Spleen (tissue), 11 donors: ENCODE measurements around the gene IL21R. TPM values are rescaled to one million over a fixed set of nuclear protein-coding genes. Genes with fewer than 3 reads are reported as not detected.

Source experiments
- DNase-seq: peaks from one replicate; pipeline ENCODE4 v3.0.0-alpha.2; 2020
- H3K27ac ChIP-seq, 8 donors: fragments of 200-600 bp; sonication (generic) in 7 of 8; 1 replicate in 4 of 8; 2 replicates in 4 of 8; pipeline versions ENCODE4 v1.5.0 to v1.8.0; 2016 to 2021; ENCODE audit warnings: inconsistent platforms in 4 of 8, mild to moderate bottlenecking in 4 of 8, moderate library complexity in 1 of 8
- H3K27me3 ChIP-seq, 7 donors: fragments of 200-600 bp; sonication (generic) in 6 of 7; replicated peaks in 1 of 7; 1 replicate in 4 of 7; 2 replicates in 3 of 7; pipeline versions ENCODE4 v1.5.0 to v1.8.0; 2016 to 2021; ENCODE audit warnings: inconsistent platforms in 3 of 7, mild to moderate bottlenecking in 1 of 7
- H3K36me3 ChIP-seq, 6 donors: fragments of 200-600 bp; sonication (generic) in 5 of 6; 1 replicate in 4 of 6; 2 replicates in 2 of 6; pipeline versions ENCODE4 v1.5.0 to v1.8.0; 2016 to 2021; ENCODE audit warnings: inconsistent platforms in 2 of 6
- H3K4me1 ChIP-seq, 6 donors: fragments of 200-600 bp; sonication (generic) in 5 of 6; 1 replicate in 3 of 6; 2 replicates in 3 of 6; pipeline versions ENCODE4 v1.5.0 to v1.8.0; 2016 to 2021; ENCODE audit warnings: inconsistent platforms in 3 of 6
- H3K4me3 ChIP-seq, 8 donors: fragments of 200-600 bp; sonication (generic) in 7 of 8; 1 replicate in 4 of 8; 2 replicates in 4 of 8; pipeline versions ENCODE4 v1.5.0 to v1.8.0; 2016 to 2021; ENCODE audit warnings: inconsistent platforms in 4 of 8, mild to moderate bottlenecking in 4 of 8, moderate library complexity in 2 of 8
- H3K9me3 ChIP-seq, 8 donors: fragments of 200-600 bp; sonication (generic) in 7 of 8; 1 replicate in 4 of 8; 2 replicates in 4 of 8; pipeline versions ENCODE4 v1.5.0 to v1.8.0; 2016 to 2021; ENCODE audit warnings: inconsistent platforms in 4 of 8
- CTCF ChIP-seq, 11 experiments: fragments of 200-600 bp in 7 of 11; fragments of 450-650 bp in 4 of 11; sonication (generic) in 4 of 11; IDR thresholded peaks in 8 of 11; conservative IDR thresholded peaks in 3 of 11; 1 replicate in 7 of 11; 2 replicates in 4 of 11; pipeline versions ENCODE4 v1.4.0 to v1.8.0; 2016 to 2021; ENCODE audit warnings: antibody characterized with exemption in 11 of 11, inconsistent platforms in 4 of 11, mild to moderate bottlenecking in 1 of 11
- POLR2A ChIP-seq, 3 donors: fragments of 450-650 bp; IDR thresholded peaks; one replicate each; pipeline ENCODE4 v1.5.1; 2017; ENCODE audit warnings: antibody characterized with exemption in 3 of 3, mild to moderate bottlenecking in 1 of 3
- POLR2AphosphoS5 ChIP-seq, 3 donors: sonication (generic); formaldehyde crosslinking; IDR thresholded peaks; one replicate each; pipeline ENCODE4 v1.5.1; 2017; ENCODE audit warnings: antibody characterized with exemption in 3 of 3
- WGBS, 5 donors: extraction: QIAGEN DNeasy Blood & Tissue Kit in 3 of 5; methylation state at CpG; one replicate each; pipeline versions ENCODE4 v1.1.5 to v1.1.7; 2013 to 2018; 5-methylcytosine and 5-hydroxymethylcytosine counted together
- intact Hi-C: fragments of 100-400 bp; cut with DNase I; formaldehyde crosslinking; loops from one replicate; pipeline ENCODE4 v1.15.0; 2023; ENCODE audit warnings: low total_unique reads
- polyA plus RNA-seq, 3 donors: library from polyadenylated mRNA; stranded (reverse); fragments of 200-250 nt; gene quantifications; one replicate each; pipeline ENCODE4 v1.2.1, GENCODE V29; 2013
- total RNA-seq, 7 donors: library from RNA; depleted of rRNA in 3 of 7; stranded (reverse); fragments of >200 nt in 3 of 7; fragmentation: NEBNext Ultra II Directional in 4 of 7; extraction: Animal tissue kit (Norgen Biotek cat#: 25700) in 4 of 7; gene quantifications; one replicate each; pipeline versions ENCODE4 v1.1.0 to v1.2.1, GENCODE V29; 2016 to 2021
- donor health status: healthy with polysubstance abuse.
- donor health status: DM: no; HTN: no; CAD: no; lungs with moderate emphysema.
- donor health status: DM: no; HTN: no; CAD: no.
- donor health status: Bipolar disorder and iron deficiency.
- donor health status: healthy.
- donor health status: DM: no; HTN: no; CAD: no.
- donor health status: DM: yes; HTN: yes; CAD: no.

Gene IL21R
- total and polyA plus RNA-seq, 10 donors: 2.7 to 19.7 (median 12.0) TPM

DNA sequence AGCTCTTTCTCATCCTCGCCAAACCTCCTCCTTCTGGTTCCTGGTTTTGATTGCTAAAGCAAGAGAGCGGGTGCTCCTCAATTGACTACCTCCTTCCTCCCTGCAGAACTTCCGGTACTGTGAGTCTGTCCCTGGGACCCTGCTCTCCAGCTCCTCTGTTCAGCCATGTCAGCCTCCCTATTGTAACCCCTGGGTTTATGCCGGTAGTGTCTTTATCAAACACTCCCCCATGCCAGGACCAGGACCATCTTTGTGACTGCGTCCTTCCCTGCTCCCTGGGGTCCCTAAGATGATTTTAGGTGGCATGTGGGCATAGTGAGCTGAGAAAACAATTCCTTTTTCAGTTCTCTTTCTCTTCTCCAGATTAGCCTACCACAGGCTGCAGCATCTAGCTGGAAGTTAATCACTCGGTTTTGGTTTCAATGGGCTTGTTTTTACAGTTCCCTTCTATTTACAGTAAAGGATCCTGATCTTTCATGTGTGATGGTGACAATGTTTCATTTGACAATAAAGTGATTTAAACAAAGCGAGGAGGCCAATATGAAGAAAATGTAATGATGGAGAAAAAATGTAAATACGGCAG lies 27.7 kb upstream of the IL21R start:
- Histone ChIP-seq H3K27ac (peak overlapping the region; percentile 28 to 83 (median 72)), H3K4me1 (peaks cover 37 to 78% (median 56%) of the 10 kb centered on the region in 6 donors), H3K9me3 (peaks cover 0 to 9% (median 0%) of the 10 kb centered on the region in 8 donors), H3K36me3 (no peaks in the 10 kb centered on the region), H3K27me3 (no peaks in the 10 kb centered on the region), H3K4me3 (peak overlapping the region in 1 of 8 donors; percentile 38)
- peak; percentile 42 for DNase-seq
- TF ChIP-seq CTCF (IDR thresholded peaks at IDR 0.05 in 8 of 11, conservative IDR thresholded peaks at IDR 0.05 in 3 of 11): no peak
- WGBS, 5 donors: 39 to 46% (median 41%) methylated on average over 8 of the region's 8 CpGs
- intact Hi-C loops: loop anchor here (10.0 kb wide), 1 partner anchor 80 kb away; no protein-coding TSS in a partner anchor

DNA sequence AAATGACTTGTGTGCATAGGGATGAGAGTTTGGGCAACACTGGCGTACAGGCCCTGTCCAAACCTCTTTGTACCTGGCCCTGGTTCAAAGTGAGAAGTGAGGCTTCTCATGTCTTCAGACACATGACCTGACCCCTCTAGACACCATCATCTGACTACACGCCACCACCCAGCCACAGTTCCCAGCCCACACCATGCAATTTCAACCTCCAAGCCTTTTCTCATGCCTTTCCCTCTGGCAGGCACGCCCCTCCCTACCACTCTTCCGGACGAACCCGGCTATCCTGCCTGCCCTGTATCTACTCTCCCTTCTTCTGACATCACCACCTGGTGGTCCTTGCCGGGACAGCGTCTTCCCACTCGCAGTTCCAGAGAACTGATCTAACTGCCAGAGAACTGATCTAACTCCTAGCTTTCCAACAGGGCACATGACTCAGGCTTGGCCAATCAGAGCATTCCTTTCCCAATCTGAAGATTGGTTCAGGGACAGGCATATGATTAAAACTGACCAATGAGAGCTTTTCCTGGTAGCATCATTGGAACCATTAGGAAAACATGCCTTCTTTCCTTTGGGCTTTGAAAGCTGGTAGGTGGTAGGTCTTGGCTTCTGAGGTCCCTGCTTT lies 27.1 kb upstream of the IL21R start:
- no peaks in the 10 kb centered on the region for H3K27me3 ChIP-seq
- H3K27ac ChIP-seq: peak overlapping the region in 7 of 8 donors; percentile 65 to 83 (median 73)
- no peaks in the 10 kb centered on the region for H3K36me3 ChIP-seq
- TF ChIP-seq POLR2AphosphoS5 (IDR thresholded peaks at IDR 0.05) (peak in 2 of 3 donors; percentile 49 to 52), POLR2A (IDR thresholded peaks at IDR 0.05) (no peak), CTCF (IDR thresholded peaks at IDR 0.05 in 8 of 11, conservative IDR thresholded peaks at IDR 0.05 in 3 of 11) (peak in 10 of 11 experiments; percentile 27 to 65 (median 51))
- WGBS, 5 donors: 14 to 37% (median 18%) methylated on average over 9 of the region's 9 CpGs
- peak; percentile 82 for DNase-seq
- H3K9me3 ChIP-seq: peaks cover 0 to 8% (median 0%) of the 10 kb centered on the region in 8 donors
- intact Hi-C loops: loop anchor here (10.0 kb wide), 1 partner anchor 80 kb away; no protein-coding TSS in a partner anchor
- peak overlapping the region in 2 of 8 donors; percentile 6 to 38 for H3K4me3 ChIP-seq
- H3K4me1 ChIP-seq: peaks cover 37 to 81% (median 56%) of the 10 kb centered on the region in 6 donors

DNA sequence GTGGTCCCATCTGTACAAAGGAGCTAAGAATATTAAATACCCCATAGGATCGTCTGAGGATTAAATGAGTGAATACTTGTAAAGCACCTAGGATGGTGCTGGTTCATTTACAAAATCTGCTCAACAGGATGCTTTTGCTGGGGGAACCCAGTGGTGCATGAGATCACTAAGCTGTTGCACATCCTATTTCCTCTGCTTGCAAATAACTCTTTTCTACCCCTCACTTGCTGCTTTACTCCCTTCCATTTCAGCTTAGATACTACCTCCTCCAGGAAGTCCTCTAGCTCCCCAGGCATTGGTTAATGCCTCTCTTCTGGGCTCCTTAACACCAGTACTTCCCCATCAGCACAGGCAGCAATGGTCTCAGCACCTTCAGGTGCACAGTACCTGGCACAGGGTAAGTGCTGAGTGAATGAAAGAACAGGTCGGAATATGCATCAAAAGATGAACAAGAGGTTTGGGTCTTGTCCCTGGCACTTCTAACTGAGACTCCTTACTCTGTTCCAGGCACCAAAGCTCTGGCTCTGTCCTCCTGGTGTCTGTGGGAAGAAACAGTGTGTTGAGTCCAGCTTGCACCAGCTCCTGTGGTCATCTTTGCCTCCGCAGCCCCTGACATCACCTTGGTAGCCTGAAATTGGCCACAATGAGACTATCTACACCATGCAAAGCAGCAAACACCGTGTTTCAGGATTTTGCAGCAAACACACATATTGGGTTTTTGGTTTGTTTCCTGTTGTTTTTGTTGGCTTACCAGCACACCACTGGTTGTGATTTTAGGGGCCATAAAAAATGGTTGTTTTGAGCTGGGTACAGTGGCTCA lies 24.1 kb upstream of the IL21R start:
- Histone ChIP-seq H3K9me3 (no peaks in the 10 kb centered on the region), H3K4me3 (peak overlapping the region in 1 of 8 donors; percentile 4), H3K27ac (peak overlapping the region in 6 of 8 donors; percentile 11 to 79 (median 46)), H3K4me1 (peaks cover 30 to 75% (median 48%) of the 10 kb centered on the region in 6 donors), H3K36me3 (no peaks in the 10 kb centered on the region), H3K27me3 (no peaks in the 10 kb centered on the region)
- intact Hi-C loops: loop anchor here (10.0 kb wide), 1 partner anchor 77 kb away; no protein-coding TSS in a partner anchor
- DNase-seq: peak; percentile 33
- whole genome bisulfite sequencing, 5 donors: 47 to 66% (median 56%) methylated on average over 4 of the region's 4 CpGs
- TF ChIP-seq CTCF (IDR thresholded peaks at IDR 0.05 in 8 of 11, conservative IDR thresholded peaks at IDR 0.05 in 3 of 11): no peak
- peak in 1 of 3 donors; percentile 35 for TF ChIP-seq POLR2AphosphoS5 (IDR thresholded peaks at IDR 0.05)
- TF ChIP-seq POLR2A (IDR thresholded peaks at IDR 0.05): no peak
